GM19438 (cell line): ENCODE data around the gene GRIK4.

Experiments used
- ATAC-seq: cut with Tn5 transposase; IDR thresholded peaks from one replicate; pipeline ENCODE4 v1.9.1; 2021; ENCODE audit warnings: low read depth; ENCODE audit not compliant: unreplicated experiment

The GRIK4 gene

GRCh38 chr11:120523196-120523595 is 11.6 kb downstream of the GRIK4 start:
- ATAC-seq, result no peak

DNA sequence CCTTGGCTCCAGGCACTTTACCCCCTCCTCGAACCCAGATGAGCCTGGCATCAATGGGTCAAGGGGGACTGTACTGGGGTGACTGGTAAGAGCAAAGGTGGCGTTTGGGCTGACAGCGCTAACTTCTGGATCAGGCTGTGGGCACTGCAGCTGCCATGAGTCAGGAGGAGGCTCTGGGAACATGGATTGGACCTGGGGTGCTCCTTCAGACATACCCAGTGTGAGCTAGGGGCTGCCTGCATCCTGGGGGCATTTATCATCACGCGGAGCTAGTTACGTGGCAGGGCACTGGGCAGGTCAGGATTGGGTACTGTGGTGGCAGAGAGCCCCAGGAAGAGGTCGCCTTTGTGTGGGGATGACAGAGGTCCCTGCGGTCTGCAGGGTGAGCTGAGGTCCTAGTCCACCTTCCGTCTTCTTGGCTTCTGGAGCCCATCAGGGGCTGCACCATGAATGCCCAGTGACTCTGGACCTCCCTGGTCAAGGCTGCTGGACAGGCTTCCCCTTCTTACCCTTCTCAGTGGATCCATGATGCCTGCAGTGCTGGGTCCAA is 13.1 kb downstream of the GRIK4 start:
- ATAC-seq, result no peak

DNA sequence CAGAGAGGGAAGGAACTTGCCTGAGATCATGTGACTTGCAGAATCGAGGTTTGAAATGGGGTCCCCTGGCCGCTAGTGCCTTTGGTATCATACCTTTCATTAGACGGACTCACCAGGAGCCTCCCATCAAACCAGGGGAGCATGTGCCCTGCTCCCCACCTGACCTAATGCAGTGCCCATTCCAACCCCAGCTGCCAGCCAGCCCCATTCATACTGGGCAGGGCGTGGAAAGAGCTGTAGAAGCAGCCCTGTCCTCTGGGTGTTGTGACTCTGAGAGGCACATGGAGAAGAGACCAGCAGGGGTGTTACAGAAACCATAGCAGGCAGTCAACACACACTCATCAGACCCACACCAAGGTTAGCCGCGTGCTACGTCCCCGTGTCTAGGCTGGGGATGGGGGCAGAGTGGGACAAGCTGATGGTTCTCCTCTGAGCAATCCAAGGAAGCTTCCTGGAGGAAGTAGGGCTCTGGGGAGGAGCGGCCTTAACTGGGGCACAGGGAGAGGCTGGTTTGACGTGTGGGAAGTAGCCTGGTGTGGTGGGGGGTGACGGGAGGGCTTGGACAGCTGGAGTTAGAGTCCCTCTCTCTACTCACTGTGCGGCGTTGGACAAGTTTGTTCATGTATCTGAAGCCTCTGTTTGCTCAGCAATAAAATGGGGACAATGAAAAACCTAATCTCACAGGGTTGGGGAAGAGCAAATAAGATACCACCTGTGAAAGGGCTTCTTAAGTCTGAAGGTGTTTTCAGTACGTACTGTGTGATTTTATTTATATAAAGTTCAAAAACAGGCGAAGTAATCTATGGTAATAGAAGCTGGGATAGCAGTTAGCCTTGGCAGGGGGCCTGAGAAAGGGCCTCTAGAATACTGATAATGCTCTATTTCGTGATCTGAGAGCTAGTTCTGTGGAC is 14.0 kb downstream of the GRIK4 start:
- ATAC-seq, result no peak

DNA sequence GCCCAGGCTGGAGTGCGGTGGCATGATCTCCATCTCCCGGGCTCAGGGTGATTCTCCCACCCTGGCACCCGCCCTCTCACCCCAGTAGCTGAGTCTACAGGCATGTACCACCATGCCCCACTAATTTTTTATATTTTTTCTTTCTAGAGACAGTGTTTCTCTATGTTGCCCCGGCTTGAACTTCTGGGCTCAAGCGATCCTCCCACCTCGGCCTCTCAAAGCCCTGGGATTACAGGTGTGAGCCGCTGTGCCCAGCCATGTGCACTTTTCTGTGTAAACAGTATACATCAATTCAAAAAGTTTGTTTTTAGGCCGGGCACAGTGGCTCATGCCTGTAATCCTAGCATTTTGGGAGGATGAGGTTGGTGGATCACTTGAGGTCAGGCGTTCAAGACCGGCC is 14.7 kb downstream of the GRIK4 start:
- ATAC-seq, result no peak

- ATAC-seq, result no peak
Observed at GRCh38 chr11:120527111-120527761, 15.7 kb downstream of the GRIK4 start.

GRCh38 chr11:120528749-120529148 is 17.2 kb downstream of the GRIK4 start:
- ATAC-seq, result no peak

DNA sequence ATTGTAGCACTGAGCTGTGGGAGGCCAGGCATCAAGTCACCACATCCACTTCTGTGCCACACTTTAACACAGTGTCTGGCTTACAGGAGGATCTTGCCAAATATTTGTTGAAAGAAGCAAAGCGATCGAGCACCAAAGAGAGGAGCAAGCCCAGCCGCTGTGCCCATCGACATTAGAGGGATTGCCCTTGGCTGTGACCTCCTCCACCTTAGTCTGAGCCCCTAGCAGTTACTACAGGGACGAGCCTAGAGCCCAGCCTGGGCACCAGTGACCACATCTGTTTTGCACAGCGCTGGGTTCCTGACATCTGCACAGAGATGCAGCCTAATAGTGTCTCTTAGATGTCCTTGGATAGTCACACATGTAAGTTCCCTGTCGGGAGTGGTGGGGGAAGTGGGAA is 17.7 kb downstream of the GRIK4 start:
- ATAC-seq, result no peak

DNA sequence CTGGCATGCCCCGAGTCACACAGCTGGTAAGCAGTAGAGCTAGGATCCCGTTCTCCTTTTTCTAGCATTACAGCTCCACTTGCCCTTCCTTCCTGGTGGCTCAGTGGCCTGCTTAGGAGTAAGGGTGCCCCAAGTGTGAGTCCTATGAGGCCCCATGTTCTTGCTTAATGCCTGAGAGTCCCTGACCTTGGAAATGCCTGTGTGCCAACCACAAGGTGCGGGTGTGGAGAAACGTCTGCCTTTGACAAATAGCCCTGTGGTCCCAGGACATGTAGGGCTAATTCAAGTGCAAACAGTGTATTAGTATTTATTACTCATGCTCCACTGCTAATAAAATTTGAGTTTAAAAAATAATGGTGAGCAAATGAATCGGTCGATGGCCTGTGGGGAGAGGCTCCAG is 18.4 kb downstream of the GRIK4 start:
- no peak for ATAC-seq

- no peak for ATAC-seq
Observed at GRCh38 chr11:120532082-120532831, 20.7 kb downstream of the GRIK4 start.

- ATAC-seq, result no peak
Observed at GRCh38 chr11:120532832-120533196, 21.3 kb downstream of the GRIK4 start.

GRCh38 chr11:120536091-120536796 is 24.7 kb downstream of the GRIK4 start:
- ATAC-seq, result no peak

- ATAC-seq, result no peak
Observed at GRCh38 chr11:120536797-120537169, 25.2 kb downstream of the GRIK4 start.

DNA sequence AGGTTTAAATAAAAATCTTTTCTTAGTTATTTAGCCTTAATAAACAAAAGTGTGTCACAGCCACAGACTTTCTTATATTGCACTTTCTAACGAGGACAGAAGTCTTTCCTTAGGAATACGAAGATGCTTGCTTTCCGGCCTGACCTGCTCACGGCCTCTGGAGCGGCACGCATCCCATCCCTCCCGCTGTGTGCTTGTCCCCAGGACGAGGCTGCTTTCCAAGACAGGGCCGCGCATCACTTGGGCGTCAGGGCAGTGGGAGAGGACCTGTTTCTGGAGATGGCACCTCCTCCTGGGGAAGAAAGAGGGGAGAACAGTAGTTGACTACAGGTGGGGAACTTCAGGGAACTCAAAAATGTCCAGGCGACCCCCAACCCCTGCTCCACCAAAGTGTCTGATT is 26.4 kb downstream of the GRIK4 start:
- ATAC-seq, result no peak

DNA sequence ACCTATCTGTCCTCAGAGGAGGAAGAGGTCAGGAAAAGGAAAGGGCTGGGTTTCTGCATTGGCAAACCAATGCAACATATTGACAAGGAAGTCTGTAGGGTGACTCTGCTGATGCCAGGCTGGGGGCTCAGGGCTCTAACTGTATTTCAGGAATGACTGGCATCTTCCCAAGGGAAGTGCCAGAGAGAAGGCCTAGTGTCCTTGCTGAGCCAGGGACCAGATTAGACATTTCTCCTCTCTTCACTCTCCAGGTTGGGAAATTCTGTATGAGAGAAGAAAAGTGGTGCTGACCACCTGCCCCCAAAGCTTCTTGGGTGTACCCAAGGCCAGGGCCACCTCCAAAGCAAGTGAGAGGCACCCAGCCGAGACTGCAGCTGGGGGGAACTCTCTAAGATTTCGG is 27.2 kb downstream of the GRIK4 start:
- no peak for ATAC-seq

GRCh38 chr11:120539667-120540369 is 28.3 kb downstream of the GRIK4 start:
- ATAC-seq, result no peak

DNA sequence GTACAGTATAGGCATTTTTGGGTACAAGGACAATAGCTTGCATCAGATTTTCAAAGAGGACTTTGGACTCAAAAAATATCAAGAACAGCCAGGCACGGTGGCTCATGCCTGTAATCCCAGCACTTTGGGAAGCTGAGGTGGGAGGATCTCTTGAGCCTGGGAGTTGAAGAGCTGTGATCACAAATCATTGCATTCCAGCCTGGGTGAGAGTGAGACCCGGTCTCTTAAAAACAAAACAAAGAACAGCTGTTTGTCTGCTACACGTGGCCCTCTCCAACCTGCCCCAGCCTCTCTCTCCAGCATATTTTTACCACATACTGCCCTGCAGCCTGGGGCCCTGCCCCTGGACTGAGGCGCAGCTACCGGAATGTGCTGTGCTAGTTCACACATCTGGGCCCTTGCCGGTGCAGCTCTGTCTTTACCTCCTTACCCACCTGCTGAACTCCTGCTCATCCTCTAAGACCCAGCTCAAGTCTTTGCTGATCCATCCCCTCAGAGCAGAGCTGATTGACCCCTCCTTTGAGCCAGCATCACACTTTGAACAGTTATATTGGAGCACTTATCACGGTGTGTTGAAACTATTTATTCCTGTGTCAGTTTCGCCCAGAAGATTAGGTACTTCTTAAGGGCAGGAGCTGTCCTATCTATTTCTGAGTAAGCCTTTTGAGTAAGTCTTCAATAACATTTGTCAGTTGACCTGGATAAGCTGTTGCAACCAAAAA is 29.4 kb downstream of the GRIK4 start:
- ATAC-seq, result no peak

GRCh38 chr11:120543521-120544215 is 32.1 kb downstream of the GRIK4 start:
- ATAC-seq, result no peak

DNA sequence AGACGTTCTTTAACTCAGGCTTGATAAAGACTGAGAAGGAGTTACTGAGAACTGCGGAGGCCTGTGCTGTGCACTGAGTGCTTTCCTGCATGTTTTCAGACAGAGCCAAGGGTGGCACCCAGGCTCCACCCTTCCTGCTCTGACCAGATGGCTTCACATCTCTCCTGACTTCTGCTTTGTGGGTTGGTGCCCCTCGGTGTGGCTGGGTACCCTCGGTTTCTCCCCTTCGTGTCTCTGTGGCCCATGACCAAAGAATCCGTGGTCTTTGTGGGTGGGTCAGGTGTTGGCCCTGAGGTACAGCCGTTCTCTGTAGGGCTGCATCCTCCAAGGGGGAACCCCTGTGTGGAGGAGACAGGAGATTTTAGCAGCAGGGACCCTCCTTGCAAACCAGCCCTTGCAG is 34.3 kb downstream of the GRIK4 start:
- ATAC-seq, result no peak
